ENCODE data around the gene TNIP1.

TNIP1 gene

DNA sequence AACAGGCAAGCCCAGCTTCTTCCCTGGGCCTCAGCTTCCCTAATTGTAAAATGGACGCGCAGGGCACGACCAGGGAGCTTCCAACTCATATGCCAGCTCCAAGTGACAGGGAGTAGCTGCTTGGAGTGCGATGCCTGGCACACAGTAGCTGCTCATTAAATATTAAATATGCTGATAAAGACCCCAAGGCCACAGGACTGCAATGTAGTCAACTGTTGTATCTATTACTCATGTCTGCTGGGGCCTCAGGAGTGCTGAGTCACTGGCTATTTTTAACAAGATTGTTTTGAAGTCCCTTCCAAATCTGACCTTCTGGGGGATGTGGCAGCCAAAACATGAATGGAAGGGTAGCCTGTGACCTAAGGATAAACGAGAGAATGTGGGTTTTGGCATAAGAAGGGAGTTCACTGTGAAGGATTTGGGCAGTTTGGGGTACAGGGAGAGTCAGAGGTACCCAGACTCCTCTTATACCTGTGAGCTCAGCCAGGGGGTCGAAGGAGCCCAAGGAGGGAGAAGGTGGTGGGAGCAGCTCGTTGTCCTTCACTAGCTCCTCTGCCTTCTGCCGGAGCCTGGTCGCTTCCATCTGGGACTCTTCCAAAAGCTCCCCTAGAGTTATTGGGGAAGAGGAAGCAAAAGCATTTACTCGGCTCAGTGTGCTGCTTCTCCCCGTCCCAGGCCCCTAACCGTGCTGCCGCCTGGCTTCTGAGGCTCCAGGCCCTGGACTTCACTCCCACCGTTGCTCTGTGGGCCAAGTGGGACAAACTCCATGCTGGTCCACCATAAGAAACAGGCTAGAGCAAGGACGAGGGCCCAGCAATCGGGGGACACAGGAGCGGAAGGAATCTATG is 17.5 kb downstream of the TNIP1 start:
- no peaks in the 10 kb centered on the region for H3K9me3 ChIP-seq (ENCODE audit: insufficient read depth, low read length, severe bottlenecking)
- H3K27ac ChIP-seq (ENCODE audit: low read length), result no peak overlapping the region
- ATAC-seq (ENCODE audit: insufficient read depth, low read depth) (no peak), DNase-seq (no peak)
- H3K4me1 ChIP-seq (ENCODE audit: insufficient read depth, low read length), result no peaks in the 10 kb centered on the region
- H2AFZ ChIP-seq (ENCODE audit: low read depth, low read length), result no peak overlapping the region
- peaks cover 51% of the 10 kb centered on the region for H4K20me1 ChIP-seq (ENCODE audit: insufficient read depth, low read length)
- no peaks in the 10 kb centered on the region for H3K27me3 ChIP-seq (ENCODE audit: insufficient read depth, low read length, poor library complexity)
- TF ChIP-seq EZH2 (IDR thresholded peaks at IDR 0.05; ENCODE audit: borderline replicate concordance, low read depth, low read length, severe bottlenecking) (no peak), CTCF (IDR thresholded peaks at IDR 0.05; ENCODE audit: borderline replicate concordance, extremely low read depth, low read length, poor library complexity, severe bottlenecking) (no peak)
- H3K36me3 ChIP-seq (ENCODE audit: insufficient read depth, low read length), result peaks cover 78% of the 10 kb centered on the region
- H3K4me2 ChIP-seq (ENCODE audit: insufficient read depth, low read length), result no peak overlapping the region
- no peak overlapping the region for H3K4me3 ChIP-seq (ENCODE audit: low read depth in 1 of 2, low read length in 2 of 2)
- peaks cover 49% of the 10 kb centered on the region for H3K79me2 ChIP-seq (ENCODE audit: insufficient read depth, low read length)
- no peak overlapping the region for H3K9ac ChIP-seq (ENCODE audit: low read depth, low read length)

GRCh38 chr5:151062405-151063141 is 18.3 kb downstream of the TNIP1 start:
- no peak overlapping the region for H3K4me3 ChIP-seq (ENCODE audit: low read depth in 1 of 2, low read length in 2 of 2)
- peaks cover 44% of the 10 kb centered on the region for H4K20me1 ChIP-seq (ENCODE audit: insufficient read depth, low read length)
- H3K27ac ChIP-seq (ENCODE audit: low read length), result peak overlapping the region; percentile 35; the same call in 1 of the 2 replicates
- ATAC-seq (ENCODE audit: insufficient read depth, low read depth) (no peak), DNase-seq (no peak)
- H3K27me3 ChIP-seq (ENCODE audit: insufficient read depth, low read length, poor library complexity), result no peaks in the 10 kb centered on the region
- no peaks in the 10 kb centered on the region for H3K9me3 ChIP-seq (ENCODE audit: insufficient read depth, low read length, severe bottlenecking)
- no peak overlapping the region for H3K4me2 ChIP-seq (ENCODE audit: insufficient read depth, low read length)
- H3K9ac ChIP-seq (ENCODE audit: low read depth, low read length), result no peak overlapping the region
- peaks cover 41% of the 10 kb centered on the region for H3K79me2 ChIP-seq (ENCODE audit: insufficient read depth, low read length)
- H3K36me3 ChIP-seq (ENCODE audit: insufficient read depth, low read length), result peaks cover 79% of the 10 kb centered on the region
- TF ChIP-seq EZH2 (IDR thresholded peaks at IDR 0.05; ENCODE audit: borderline replicate concordance, low read depth, low read length, severe bottlenecking) (no peak), CTCF (IDR thresholded peaks at IDR 0.05; ENCODE audit: borderline replicate concordance, extremely low read depth, low read length, poor library complexity, severe bottlenecking) (no peak)
- no peak overlapping the region for H2AFZ ChIP-seq (ENCODE audit: low read depth, low read length)
- no peaks in the 10 kb centered on the region for H3K4me1 ChIP-seq (ENCODE audit: insufficient read depth, low read length)

DNA sequence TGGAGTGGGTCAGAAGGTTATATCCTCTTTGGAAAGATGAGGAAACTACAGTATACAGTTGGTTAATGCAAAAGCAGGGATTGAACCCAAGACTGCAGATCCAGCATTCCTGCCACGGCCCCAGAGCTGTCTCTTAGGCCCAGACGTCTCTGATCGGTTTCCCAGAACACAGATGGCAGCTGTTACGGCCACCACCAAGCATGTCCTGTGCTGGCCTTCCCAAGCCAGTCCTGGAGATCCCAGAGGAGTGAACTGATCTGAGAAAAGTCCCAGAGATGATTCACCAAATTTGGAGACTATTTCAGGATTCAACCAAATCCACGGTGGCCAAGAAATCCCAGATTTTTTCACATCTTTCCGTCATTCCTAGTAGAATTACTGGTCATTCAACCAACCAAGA is 20.1 kb downstream of the TNIP1 start:
- Histone ChIP-seq H3K27ac (ENCODE audit: low read length) (no peak overlapping the region), H4K20me1 (ENCODE audit: insufficient read depth, low read length) (peaks cover 33% of the 10 kb centered on the region)

More for the DNA sequence above, 20.1 kb downstream of the TNIP1 start:
- ATAC-seq (ENCODE audit: insufficient read depth, low read depth) (no peak), DNase-seq (no peak)
- no peak overlapping the region for H3K4me2 ChIP-seq (ENCODE audit: insufficient read depth, low read length)
- H3K36me3 ChIP-seq (ENCODE audit: insufficient read depth, low read length), result peaks cover 90% of the 10 kb centered on the region
- no peak overlapping the region for H2AFZ ChIP-seq (ENCODE audit: low read depth, low read length)
- TF ChIP-seq CTCF (IDR thresholded peaks at IDR 0.05; ENCODE audit: borderline replicate concordance, extremely low read depth, low read length, poor library complexity, severe bottlenecking), result no peak
- no peaks in the 10 kb centered on the region for H3K9me3 ChIP-seq (ENCODE audit: insufficient read depth, low read length, severe bottlenecking)
- no peaks in the 10 kb centered on the region for H3K4me1 ChIP-seq (ENCODE audit: insufficient read depth, low read length)
- H3K9ac ChIP-seq (ENCODE audit: low read depth, low read length), result no peak overlapping the region
- H3K27me3 ChIP-seq (ENCODE audit: insufficient read depth, low read length, poor library complexity), result no peaks in the 10 kb centered on the region
- H3K4me3 ChIP-seq (ENCODE audit: low read depth in 1 of 2, low read length in 2 of 2), result no peak overlapping the region
- H3K79me2 ChIP-seq (ENCODE audit: insufficient read depth, low read length), result peaks cover 23% of the 10 kb centered on the region

Measured in DND-41 (cell line).